SU-DHL-6 (cell line): Measurements from ENCODE around the gene MROH2A.

Source experiments
- H2AFZ ChIP-seq: fragments of 200-600 bp; sonication (generic); 2 replicates; pipeline ENCODE4 v1.6.1; 2014; ENCODE audit warnings: low read depth, mild to moderate bottlenecking, moderate library complexity, mixed read lengths, antibody characterized with exemption, low read length; ENCODE audit not compliant: severe bottlenecking
- H3F3A ChIP-seq: fragments of 200-600 bp; shearing (Covaris generic); 2 replicates; pipeline ENCODE4 v1.6.0; 2016; ENCODE audit warnings: antibody characterized with exemption, mild to moderate bottlenecking; ENCODE audit not compliant: insufficient read depth
- H3K27ac ChIP-seq: fragments of 200-600 bp; sonication (generic); 2 replicates; pipeline ENCODE4 v1.5.1; 2016; ENCODE audit warnings: low read depth, mild to moderate bottlenecking, low read length, moderate library complexity, mixed read lengths
- H3K27me3 ChIP-seq: fragments of 200-600 bp; sonication (generic), shearing (Covaris generic); 2 replicates; pipeline ENCODE4 v1.6.0; 2014; ENCODE audit warnings: mild to moderate bottlenecking, low read length
- H3K36me3 ChIP-seq: fragments of 200-600 bp; sonication (generic); 2 replicates; pipeline ENCODE4 v1.6.1; 2014; ENCODE audit warnings: mild to moderate bottlenecking, low read length, mixed read lengths
- H3K4me2 ChIP-seq: fragments of 300-600, 200-600 bp; shearing (Covaris generic), sonication (generic); 2 replicates; pipeline ENCODE4 v1.6.0; 2014; ENCODE audit warnings: low read length, low read depth, mild to moderate bottlenecking; ENCODE audit not compliant: poor library complexity, severe bottlenecking
- H3K4me3 ChIP-seq: fragments of 200-600 bp; sonication (generic); 2 replicates; pipeline ENCODE4 v1.5.1; 2014; ENCODE audit warnings: antibody characterized with exemption, low read length, mild to moderate bottlenecking, mixed read lengths; ENCODE audit not compliant: insufficient read depth, poor library complexity, severe bottlenecking
- H3K79me2 ChIP-seq: fragments of 200-600 bp; sonication (generic); 2 replicates; pipeline ENCODE4 v1.6.1; 2014; ENCODE audit warnings: mild to moderate bottlenecking, low read length, moderate library complexity; ENCODE audit not compliant: insufficient read depth
- H3K9ac ChIP-seq: fragments of 200-600 bp; sonication (generic); 2 replicates; pipeline ENCODE4 v1.7.0; 2014; ENCODE audit warnings: mild to moderate bottlenecking, low read length
- H3K9me2 ChIP-seq: fragments of 200-600 bp; sonication (generic); replicated peaks from 2 replicates; pipeline ENCODE4 v1.6.1; 2014; ENCODE audit warnings: low read length; ENCODE audit not compliant: insufficient read depth
- H3K9me3 ChIP-seq: fragments of 200-600 bp; sonication (generic); 2 replicates; pipeline ENCODE4 v1.6.1; 2014; ENCODE audit warnings: low read length, mixed read lengths; ENCODE audit not compliant: insufficient read depth
- H4K20me1 ChIP-seq: fragments of 200-600 bp; sonication (generic); 2 replicates; pipeline ENCODE4 v1.6.1; 2014; ENCODE audit warnings: low read depth, mild to moderate bottlenecking, antibody characterized with exemption, low read length, moderate library complexity, mixed read lengths
- EZH2phosphoT487 ChIP-seq: fragments of 200-600 bp; sonication (generic), shearing (Covaris generic); conservative IDR thresholded peaks from 2 replicates; pipeline ENCODE4 v1.6.1; 2018; ENCODE audit warnings: mild to moderate bottlenecking, antibody characterized with exemption, low read length, moderate library complexity, mixed read lengths
- TF ChIP-seq, protein P1 (sequence below): fragments of 200-600 bp; sonication (generic); IDR thresholded peaks from one replicate; pipeline ENCODE4 v1.5.1; 2017; ENCODE audit warnings: antibody characterized with exemption, mild to moderate bottlenecking, low read length, moderate library complexity; ENCODE audit not compliant: insufficient read depth, poor library complexity, severe bottlenecking

MROH2A gene

GRCh38 chr2:233760043-233760442 lies 18.1 kb upstream of the MROH2A start, which contains the start of gene UGT1A1:
Gene UGT1A1, plus strand, starts transcription at chr2:233760270. Its CDS starts 18 bp downstream, at chr2:233760288.
- Histone ChIP-seq H3K36me3 (no peaks in the 10 kb centered on the region), H3K79me2 (no peaks in the 10 kb centered on the region), H3K9me3 (no peaks in the 10 kb centered on the region), H3K4me3 (no peak within 1 kb of the TSS), H4K20me1 (no peaks in the 10 kb centered on the region), H3F3A (no peaks in the 10 kb centered on the region), H3K9ac (no peak within 1 kb of the TSS), H2AFZ (no peak within 1 kb of the TSS), H3K27me3 (no peaks in the 10 kb centered on the region), H3K27ac (no peak within 1 kb of the TSS), H3K9me2 (no peaks in the 10 kb centered on the region), H3K4me2 (no peak within 1 kb of the TSS)
- TF ChIP-seq EZH2phosphoT487, result no peak
- TF ChIP-seq, protein P1, sequence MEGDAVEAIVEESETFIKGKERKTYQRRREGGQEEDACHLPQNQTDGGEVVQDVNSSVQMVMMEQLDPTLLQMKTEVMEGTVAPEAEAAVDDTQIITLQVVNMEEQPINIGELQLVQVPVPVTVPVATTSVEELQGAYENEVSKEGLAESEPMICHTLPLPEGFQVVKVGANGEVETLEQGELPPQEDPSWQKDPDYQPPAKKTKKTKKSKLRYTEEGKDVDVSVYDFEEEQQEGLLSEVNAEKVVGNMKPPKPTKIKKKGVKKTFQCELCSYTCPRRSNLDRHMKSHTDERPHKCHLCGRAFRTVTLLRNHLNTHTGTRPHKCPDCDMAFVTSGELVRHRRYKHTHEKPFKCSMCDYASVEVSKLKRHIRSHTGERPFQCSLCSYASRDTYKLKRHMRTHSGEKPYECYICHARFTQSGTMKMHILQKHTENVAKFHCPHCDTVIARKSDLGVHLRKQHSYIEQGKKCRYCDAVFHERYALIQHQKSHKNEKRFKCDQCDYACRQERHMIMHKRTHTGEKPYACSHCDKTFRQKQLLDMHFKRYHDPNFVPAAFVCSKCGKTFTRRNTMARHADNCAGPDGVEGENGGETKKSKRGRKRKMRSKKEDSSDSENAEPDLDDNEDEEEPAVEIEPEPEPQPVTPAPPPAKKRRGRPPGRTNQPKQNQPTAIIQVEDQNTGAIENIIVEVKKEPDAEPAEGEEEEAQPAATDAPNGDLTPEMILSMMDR, result no peak

DNA sequence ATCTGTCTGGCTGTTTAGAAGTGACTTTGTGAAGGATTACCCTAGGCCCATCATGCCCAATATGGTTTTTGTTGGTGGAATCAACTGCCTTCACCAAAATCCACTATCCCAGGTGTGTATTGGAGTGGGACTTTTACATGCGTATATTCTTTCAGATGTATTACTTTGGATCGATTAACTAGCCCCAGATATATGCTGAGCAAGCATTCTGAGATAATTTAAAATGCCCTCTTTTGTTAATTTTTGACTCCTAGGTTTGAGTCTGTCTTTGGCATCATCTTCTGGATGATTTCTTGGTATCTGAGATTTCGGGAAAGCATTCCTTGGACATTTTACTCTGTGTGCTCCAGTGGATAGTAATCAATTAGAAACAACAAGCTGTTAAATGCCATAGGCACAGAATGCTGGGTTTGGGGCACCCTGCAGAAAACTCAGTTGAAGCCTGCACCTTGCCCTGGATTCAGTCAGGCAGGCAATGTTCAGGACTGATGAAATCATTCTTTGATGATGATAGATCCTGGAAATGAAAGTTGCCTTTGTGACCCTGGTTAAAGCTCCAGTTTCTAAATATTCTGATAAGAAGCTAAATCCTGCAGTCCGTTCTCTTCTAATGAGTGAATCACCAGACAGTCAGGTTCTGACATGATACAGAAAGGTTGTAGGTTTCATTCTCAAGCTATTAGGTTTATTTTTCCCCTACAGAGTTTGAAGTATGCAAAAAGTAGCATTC lies 16.9 kb upstream of the MROH2A start:
- Histone ChIP-seq H4K20me1 (no peaks in the 10 kb centered on the region), H3K9me3 (no peaks in the 10 kb centered on the region), H3K4me3 (no peak overlapping the region), H3K27me3 (no peaks in the 10 kb centered on the region), H3K9ac (no peak overlapping the region), H3K36me3 (no peaks in the 10 kb centered on the region), H3K9me2 (no peaks in the 10 kb centered on the region), H3K79me2 (no peaks in the 10 kb centered on the region), H3K27ac (no peak overlapping the region), H3F3A (no peaks in the 10 kb centered on the region), H3K4me2 (no peak overlapping the region), H2AFZ (no peak overlapping the region)
- TF ChIP-seq EZH2phosphoT487, result no peak
- TF ChIP-seq, protein P1, result no peak

DNA sequence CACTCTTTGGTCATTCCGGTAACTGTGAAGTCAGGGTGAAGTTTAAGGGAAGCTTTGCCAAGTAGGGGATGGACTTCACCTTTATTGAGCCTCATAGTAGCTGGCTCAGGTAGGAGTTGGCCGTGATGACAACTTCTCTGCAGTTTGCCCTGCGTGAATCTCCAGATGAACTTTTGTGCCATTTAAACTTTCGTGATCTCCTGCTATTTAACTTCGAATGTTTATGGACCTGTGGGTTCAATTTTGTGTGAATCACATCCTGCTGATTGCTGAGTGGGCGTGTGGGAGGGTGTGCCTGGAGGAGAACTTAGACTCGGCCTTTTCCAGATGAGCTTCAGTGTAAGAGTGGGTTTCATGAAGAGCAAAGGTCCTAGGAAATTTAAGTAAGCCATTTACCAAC lies 13.9 kb upstream of the MROH2A start:
- TF ChIP-seq EZH2phosphoT487, result no peak
- TF ChIP-seq, protein P1, result no peak
- no peaks in the 10 kb centered on the region for H3K9me3 ChIP-seq
- H3K36me3 ChIP-seq, result no peaks in the 10 kb centered on the region
- no peaks in the 10 kb centered on the region for H3F3A ChIP-seq
- no peak overlapping the region for H3K4me2 ChIP-seq
- H3K27me3 ChIP-seq, result no peaks in the 10 kb centered on the region
- no peak overlapping the region for H3K4me3 ChIP-seq
- H4K20me1 ChIP-seq, result no peaks in the 10 kb centered on the region
- H3K27ac ChIP-seq, result no peak overlapping the region
- H3K9me2 ChIP-seq, result no peaks in the 10 kb centered on the region
- H3K79me2 ChIP-seq, result no peaks in the 10 kb centered on the region
- H3K9ac ChIP-seq, result no peak overlapping the region
- no peak overlapping the region for H2AFZ ChIP-seq
